GM18870 (cell line): ENCODE data around the gene MPP1.

ENCODE experiments used
- ATAC-seq: cut with Tn5 transposase; IDR thresholded peaks from one replicate; pipeline ENCODE4 v1.9.1; 2021; ENCODE audit warnings: moderate library complexity; ENCODE audit not compliant: unreplicated experiment

MPP1 gene

GRCh38 chrX:154732421-154733065 lies 72.7 kb downstream of the MPP1 start:
- no peak for ATAC-seq

- ATAC-seq: no peak
Observed at GRCh38 chrX:154731881-154732280, 73.4 kb downstream of the MPP1 start.

GRCh38 chrX:154731184-154731583 lies 74.1 kb downstream of the MPP1 start:
- no peak for ATAC-seq

- no peak for ATAC-seq
Observed at GRCh38 chrX:154730253-154730891, 74.9 kb downstream of the MPP1 start.

- no peak for ATAC-seq
Observed at GRCh38 chrX:154729439-154729838, 75.8 kb downstream of the MPP1 start.
